Epithelial cell of proximal tubule (primary cell): ENCODE data around the gene GPR153. TPM values are rescaled to one million over a fixed set of nuclear protein-coding genes. Genes with fewer than 3 reads are reported as not detected.
A peak's percentile ranks its signal among the peaks of the same experiment; 100 is the strongest.

Experiments
- DNase-seq: peaks from one replicate; pipeline ENCODE4 v3.0.0-alpha.2; 2011; ENCODE audit warnings: low read depth
- H3K4me3 ChIP-seq: 2 replicates; pipeline ENCODE4 v1.5.1; 2011; ENCODE audit warnings: low read depth, mild to moderate bottlenecking, low read length
- CTCF ChIP-seq: conservative IDR thresholded peaks from 2 replicates; pipeline ENCODE4 v1.5.1; 2012; ENCODE audit warnings: low read depth, mild to moderate bottlenecking, low read length
- total RNA-seq: library from RNA; depleted of rRNA; stranded (reverse); fragments of >200 nt; gene quantifications from 2 replicates; pipeline ENCODE4 v1.2.3, GENCODE V29; 2015

The GPR153 gene
- total RNA-seq, 1 donor from 2014 or later, result 6.4 TPM

GRCh38 chr1:6263716-6264115, 2.8 kb upstream of the GPR153 start:
- no peak for DNase-seq
- H3K4me3 ChIP-seq, result no peak overlapping the region
- no peak for TF ChIP-seq CTCF

GRCh38 chr1:6262555-6263420, 1.9 kb upstream of the GPR153 start:
- DNase-seq, result no peak
- no peak overlapping the region for H3K4me3 ChIP-seq

GRCh38 chr1:6261615-6261995, 707 bp upstream of the GPR153 start:
- peak overlapping the region; percentile 48 for H3K4me3 ChIP-seq
- TF ChIP-seq CTCF, result no peak
- no peak for DNase-seq

More at GRCh38 chr1:6262555-6263420, 1.9 kb upstream of the GPR153 start:
- TF ChIP-seq CTCF, result no peak

- no peak for DNase-seq
- TF ChIP-seq CTCF, result no peak
- H3K4me3 ChIP-seq, result peak overlapping the region; percentile 65
Observed at GRCh38 chr1:6260433-6260934, 414 bp downstream of the GPR153 start.

GRCh38 chr1:6259491-6260362, 1.2 kb downstream of the GPR153 start:
- peak overlapping the region; percentile 65 for H3K4me3 ChIP-seq
- no peak for DNase-seq
- no peak for TF ChIP-seq CTCF

GRCh38 chr1:6258675-6259074, 2.2 kb downstream of the GPR153 start:
- H3K4me3 ChIP-seq, result no peak overlapping the region
- no peak for TF ChIP-seq CTCF
- no peak for DNase-seq
